GM13977 (cell line): ENCODE measurements around the gene THY1.
"Not testable (repeated sequence)": the region's sequence is repeated elsewhere in the genome, so short reads cannot be mapped to it uniquely, and the experiment has no call there.

Experiments
- DNase-seq: peaks from one replicate; pipeline ENCODE4 v3.0.0; 2012; ENCODE audit warnings: low spot score
- in situ Hi-C: fragments of 300-500 bp; cut with MboI; formaldehyde crosslinking; loops from one replicate; pipeline ENCODE4 v1.12.0; 2022; ENCODE audit warnings: low sequenced_read_pairs, low pct_unique_long_range_greater_than_20kb, mixed read lengths, inconsistent platforms; ENCODE audit not compliant: unreplicated experiment
- TF ChIP-seq, protein P1 (sequence below): IDR thresholded peaks from 2 replicates; pipeline ENCODE4 v1.5.1; 2012; ENCODE audit warnings: mild to moderate bottlenecking, control low read depth; ENCODE audit not compliant: insufficient read depth; ENCODE audit errors: extremely low read depth, missing control alignments

The THY1 gene

GRCh38 chr11:119389611-119390254 lies 33.2 kb downstream of the THY1 start:
- TF ChIP-seq, protein P1, sequence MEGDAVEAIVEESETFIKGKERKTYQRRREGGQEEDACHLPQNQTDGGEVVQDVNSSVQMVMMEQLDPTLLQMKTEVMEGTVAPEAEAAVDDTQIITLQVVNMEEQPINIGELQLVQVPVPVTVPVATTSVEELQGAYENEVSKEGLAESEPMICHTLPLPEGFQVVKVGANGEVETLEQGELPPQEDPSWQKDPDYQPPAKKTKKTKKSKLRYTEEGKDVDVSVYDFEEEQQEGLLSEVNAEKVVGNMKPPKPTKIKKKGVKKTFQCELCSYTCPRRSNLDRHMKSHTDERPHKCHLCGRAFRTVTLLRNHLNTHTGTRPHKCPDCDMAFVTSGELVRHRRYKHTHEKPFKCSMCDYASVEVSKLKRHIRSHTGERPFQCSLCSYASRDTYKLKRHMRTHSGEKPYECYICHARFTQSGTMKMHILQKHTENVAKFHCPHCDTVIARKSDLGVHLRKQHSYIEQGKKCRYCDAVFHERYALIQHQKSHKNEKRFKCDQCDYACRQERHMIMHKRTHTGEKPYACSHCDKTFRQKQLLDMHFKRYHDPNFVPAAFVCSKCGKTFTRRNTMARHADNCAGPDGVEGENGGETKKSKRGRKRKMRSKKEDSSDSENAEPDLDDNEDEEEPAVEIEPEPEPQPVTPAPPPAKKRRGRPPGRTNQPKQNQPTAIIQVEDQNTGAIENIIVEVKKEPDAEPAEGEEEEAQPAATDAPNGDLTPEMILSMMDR: peak; percentile 23
- peak; percentile 48 for DNase-seq
- in situ Hi-C loops: no loop called here

- in situ Hi-C loops: no loop called here
- peak; percentile 3 for DNase-seq
- TF ChIP-seq, protein P1: no peak
Observed at GRCh38 chr11:119388103-119388502, 34.9 kb downstream of the THY1 start.

GRCh38 chr11:119384332-119384731 lies 38.6 kb downstream of the THY1 start:
- TF ChIP-seq, protein P1: no peak
- in situ Hi-C loops: no loop called here
- peak; percentile 2 for DNase-seq

DNA sequence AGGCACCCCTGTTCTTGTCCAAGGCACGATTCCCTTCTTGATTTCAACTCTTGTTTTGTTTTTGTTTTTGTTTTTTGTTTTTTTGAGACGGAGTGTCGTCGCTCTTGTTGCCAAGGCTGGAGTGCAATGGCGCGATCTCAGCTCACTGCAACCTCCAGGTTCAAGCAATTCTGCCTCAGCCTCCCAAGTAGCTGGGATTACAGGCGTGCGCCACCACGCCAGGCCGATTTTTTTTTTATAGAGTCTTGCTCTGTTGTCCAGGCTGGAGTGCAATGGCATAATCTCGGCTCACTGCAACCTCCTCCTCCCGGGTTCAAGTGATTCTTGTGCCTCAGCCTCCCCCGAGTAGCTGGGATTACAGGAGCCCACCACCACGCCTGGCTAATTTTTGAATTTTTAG lies 40.5 kb downstream of the THY1 start:
- in situ Hi-C loops: not testable (repeated sequence)

DNA sequence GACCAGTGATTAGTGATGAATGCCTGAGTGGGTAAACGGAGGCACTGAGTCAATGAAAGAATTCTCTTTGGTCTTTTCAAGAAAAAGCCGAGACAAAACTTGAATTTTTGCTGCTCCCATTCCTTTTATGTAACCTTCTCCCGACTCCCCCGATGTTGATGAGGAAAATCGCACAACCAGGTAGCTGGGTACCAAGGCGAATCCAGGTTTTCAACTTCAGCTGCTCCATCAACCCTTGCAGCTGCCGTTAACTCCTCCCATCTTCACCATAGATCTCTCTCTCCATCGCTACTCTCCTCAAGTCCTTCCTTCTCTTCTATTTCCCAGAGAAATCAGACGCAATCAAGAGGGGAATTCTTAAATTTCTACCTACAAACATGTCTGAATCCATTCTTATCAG lies 40.9 kb downstream of the THY1 start:
- TF ChIP-seq, protein P1: no peak
- in situ Hi-C loops: no loop called here
- peak; percentile 1 for DNase-seq

More for the DNA sequence above, 40.5 kb downstream of the THY1 start:
- not testable (repeated sequence) for DNase-seq

DNA sequence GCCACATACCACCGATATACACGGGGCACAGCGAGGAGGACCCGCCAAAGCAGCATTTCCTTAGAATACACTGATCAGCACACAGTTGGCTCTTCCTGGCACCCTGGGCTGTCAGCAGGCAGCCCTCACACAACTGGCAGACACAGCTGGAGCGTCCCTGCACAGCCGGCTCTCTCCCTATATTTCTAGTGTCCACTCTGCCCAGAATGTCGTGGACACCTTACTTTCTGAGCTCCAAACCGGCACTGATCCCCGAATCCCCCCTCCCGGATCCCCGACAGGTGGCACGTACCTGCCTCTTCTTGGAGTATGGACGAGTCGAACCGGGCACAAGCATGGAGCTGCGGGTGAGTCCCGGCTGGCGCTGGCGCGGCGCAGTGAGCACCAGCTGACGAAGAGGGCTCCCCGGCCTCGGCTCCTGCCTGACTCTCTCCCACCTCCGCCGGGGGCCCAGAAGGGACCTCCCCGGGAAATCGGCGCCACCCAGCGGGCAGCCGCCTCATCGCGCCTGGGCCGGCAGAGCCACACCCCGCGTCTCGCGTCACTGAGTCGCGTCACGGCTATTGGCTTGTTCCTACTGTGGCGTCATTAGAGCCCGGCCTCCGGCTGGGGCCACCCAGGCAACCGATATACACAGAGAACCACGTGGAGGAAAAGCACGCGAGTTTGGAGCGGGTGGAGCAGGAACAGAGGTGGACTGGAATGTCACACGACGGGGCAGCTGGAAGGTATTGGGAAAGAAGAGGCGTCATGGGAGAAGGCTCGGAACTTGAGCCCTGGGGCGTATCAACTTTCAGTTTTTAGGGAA lies 41.6 kb downstream of the THY1 start, which contains the start of gene USP2:
Gene USP2, minus strand, starts transcription at position 510 of the 808 bp plus-strand sequence. CDS start 8,210 bp downstream, outside the sequence.
- TF ChIP-seq, protein P1: peak; percentile 93
- in situ Hi-C loops: no loop called here
- DNase-seq: peak; percentile 94

DNA sequence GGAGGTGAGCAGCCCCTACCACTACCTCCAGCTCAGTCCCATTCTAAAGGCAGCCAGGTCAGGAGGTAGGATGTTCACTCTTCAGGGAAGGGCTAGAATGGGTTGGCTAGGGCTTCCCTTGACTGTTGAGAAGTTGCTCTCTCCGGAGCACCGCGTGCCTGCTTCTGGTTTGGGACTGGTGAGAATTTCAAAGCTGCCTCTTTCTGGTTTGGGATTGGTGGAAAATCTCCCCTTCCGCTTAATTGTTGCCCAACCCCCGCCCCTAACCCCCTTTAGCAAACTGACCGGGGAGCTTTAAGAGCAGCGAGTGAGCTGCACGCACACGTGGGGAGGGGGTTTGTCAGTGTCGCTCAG lies 42.2 kb downstream of the THY1 start:
- no peak for DNase-seq
- in situ Hi-C loops: no loop called here
- TF ChIP-seq, protein P1: no peak
